Esophagus squamous epithelium (tissue), 4 donors: ENCODE results near the gene LBR.

Experiments used
- CTCF ChIP-seq, 6 experiments: fragments of 450-650 bp in 4 of 6; fragments of 200-600 bp in 2 of 6; sonication (generic) in 2 of 6; IDR thresholded peaks; one replicate each; pipeline ENCODE4 v1.5.1; 2016 to 2019; ENCODE audit warnings: antibody characterized with exemption in 6 of 6, mild to moderate bottlenecking in 4 of 6, moderate library complexity in 4 of 6
- POLR2A ChIP-seq, 4 donors: fragments of 450-650 bp; IDR thresholded peaks; one replicate each; pipeline ENCODE4 v1.6.1; 2017; ENCODE audit warnings: antibody characterized with exemption in 4 of 4, mild to moderate bottlenecking in 4 of 4, moderate library complexity in 3 of 4

DNA sequence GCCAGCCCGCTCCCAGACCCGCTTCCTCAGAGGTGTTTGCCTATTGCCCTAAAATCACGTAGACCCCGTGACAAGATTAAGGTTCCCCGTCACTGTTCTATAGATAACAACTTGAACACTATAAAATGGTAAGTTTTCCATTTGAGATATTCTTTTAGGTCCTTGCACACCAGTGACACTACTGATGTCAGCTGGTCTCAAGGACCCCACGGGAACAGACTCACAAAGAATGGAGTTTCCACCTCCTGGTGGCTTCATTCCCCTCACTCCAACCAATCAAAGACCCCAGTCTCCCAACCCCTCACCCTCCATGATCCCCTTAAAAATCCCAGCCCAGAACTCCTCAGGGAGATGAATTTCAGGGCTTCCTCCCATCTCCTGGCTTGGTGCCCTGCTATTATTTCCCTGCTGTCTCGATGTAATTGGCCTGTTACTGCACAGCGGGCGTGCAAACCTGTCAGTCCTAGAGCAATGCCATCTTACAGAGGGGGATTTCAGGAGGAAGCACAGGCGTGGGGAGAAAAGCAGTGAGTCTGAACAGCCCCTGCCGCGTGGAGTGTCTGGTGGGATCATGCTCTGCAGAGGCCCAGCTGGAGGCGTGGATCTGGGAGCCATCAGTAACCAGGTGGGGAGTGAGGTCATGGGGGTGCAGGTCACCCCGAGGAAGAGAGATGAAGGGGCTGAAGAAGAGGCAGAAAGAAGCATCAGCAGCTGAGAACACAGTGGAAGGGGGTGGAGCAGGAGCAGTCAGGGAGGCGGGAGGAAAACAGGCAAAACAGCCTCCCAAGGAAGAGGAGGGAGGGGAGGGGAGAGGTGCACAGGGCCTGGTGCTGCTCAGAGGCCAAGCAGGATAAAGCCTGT is 35.1 kb upstream of the LBR start:
- no peak for TF ChIP-seq CTCF (IDR thresholded peaks at IDR 0.05)
- TF ChIP-seq POLR2A (IDR thresholded peaks at IDR 0.05), result no peak
